Neural progenitor cell (in vitro differentiated cells): ENCODE measurements around the gene ANKRD28.

ENCODE experiments used
- EZH2phosphoT487 ChIP-seq: fragments of 200-600 bp; sonication (generic); IDR thresholded peaks from 2 replicates; pipeline ENCODE4 v1.6.1; 2017; ENCODE audit warnings: antibody characterized with exemption
- TF ChIP-seq, protein P1 (sequence below): fragments of 200-600 bp; sonication (generic); IDR thresholded peaks from 2 replicates; pipeline ENCODE4 v1.5.1; 2017; ENCODE audit warnings: antibody characterized with exemption, mild to moderate bottlenecking

DNA sequence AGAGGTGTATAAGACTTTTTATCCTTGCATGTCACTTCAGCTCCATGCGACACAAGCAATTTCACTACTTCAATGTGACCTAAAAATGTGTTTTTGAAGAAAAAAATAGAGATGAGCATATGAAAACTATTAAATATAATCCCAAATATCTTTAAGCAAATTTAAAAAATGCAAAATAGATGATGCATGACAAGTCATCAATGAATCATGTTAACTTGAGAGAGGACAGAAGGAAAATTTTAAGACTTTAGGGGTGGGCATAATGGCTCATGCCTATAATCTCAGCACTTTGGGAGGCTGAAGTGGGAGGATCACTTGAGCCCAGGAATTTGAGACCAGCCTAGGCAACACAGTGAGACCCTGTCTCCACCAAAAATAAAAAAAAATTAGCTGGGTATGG lies 73.3 kb downstream of the ANKRD28 start:
- TF ChIP-seq EZH2phosphoT487: no peak
- TF ChIP-seq, protein P1, sequence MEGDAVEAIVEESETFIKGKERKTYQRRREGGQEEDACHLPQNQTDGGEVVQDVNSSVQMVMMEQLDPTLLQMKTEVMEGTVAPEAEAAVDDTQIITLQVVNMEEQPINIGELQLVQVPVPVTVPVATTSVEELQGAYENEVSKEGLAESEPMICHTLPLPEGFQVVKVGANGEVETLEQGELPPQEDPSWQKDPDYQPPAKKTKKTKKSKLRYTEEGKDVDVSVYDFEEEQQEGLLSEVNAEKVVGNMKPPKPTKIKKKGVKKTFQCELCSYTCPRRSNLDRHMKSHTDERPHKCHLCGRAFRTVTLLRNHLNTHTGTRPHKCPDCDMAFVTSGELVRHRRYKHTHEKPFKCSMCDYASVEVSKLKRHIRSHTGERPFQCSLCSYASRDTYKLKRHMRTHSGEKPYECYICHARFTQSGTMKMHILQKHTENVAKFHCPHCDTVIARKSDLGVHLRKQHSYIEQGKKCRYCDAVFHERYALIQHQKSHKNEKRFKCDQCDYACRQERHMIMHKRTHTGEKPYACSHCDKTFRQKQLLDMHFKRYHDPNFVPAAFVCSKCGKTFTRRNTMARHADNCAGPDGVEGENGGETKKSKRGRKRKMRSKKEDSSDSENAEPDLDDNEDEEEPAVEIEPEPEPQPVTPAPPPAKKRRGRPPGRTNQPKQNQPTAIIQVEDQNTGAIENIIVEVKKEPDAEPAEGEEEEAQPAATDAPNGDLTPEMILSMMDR: no peak
